Choroid plexus epithelial cell (primary cell): ENCODE measurements around the gene CRIP1.
A peak's percentile ranks its signal among the peaks of the same experiment; 100 is the strongest.

Experiments
- DNase-seq: peaks from one replicate; pipeline ENCODE4 v3.0.0-alpha.2; 2010; ENCODE audit warnings: low read depth
- H3K4me3 ChIP-seq: 2 replicates; pipeline ENCODE4 v1.5.1; 2011; ENCODE audit warnings: low read depth, mild to moderate bottlenecking, control low read depth, low read length, moderate library complexity
- CTCF ChIP-seq: conservative IDR thresholded peaks from 2 replicates; pipeline ENCODE4 v1.5.1; 2011; ENCODE audit warnings: low read depth, mild to moderate bottlenecking, control low read depth, inconsistent platforms, low read length, moderate library complexity

The CRIP1 gene

DNA sequence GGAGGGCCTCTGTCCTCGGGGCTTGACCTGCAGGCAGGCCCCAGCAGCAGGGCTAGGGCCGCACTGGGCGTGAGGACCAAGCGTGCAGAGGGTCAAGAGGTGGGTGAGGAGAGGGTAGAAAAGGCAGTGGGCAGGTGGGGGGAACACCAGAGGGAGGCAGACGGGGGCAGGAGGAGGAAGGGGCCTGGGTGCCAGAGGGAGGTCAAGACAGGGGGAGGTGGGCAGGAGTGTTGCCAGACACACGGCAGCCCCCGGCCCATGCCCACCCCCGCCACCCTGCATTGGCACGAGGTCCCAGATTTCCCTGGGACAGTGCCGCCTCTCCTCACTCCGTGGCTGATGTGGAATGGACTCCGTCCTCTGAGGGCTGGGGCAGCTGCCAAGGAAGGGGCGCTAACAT is 47.9 kb downstream of the CRIP1 start:
- no peak for DNase-seq
- no peak overlapping the region for H3K4me3 ChIP-seq
- TF ChIP-seq CTCF: no peak

DNA sequence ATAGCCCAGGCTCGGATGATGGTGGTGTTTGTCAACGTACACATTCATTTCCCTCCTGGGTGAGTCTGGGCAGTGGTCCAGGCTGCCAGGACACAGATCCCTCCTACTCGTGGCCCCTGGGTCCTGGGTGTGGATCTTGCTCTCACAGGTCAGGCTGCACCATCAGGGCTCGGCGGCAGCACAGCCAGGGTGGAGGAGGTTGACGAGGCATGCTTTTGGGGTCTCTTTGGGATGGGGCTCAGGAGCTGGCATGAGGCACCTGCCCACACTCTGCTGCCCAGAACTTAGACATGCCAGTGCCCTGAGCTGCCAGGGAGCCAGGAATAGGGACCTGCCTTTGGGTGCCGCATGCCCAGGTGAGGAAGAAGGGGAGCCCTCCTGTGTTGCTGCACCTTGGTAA is 49.4 kb downstream of the CRIP1 start:
- no peak overlapping the region for H3K4me3 ChIP-seq
- no peak for TF ChIP-seq CTCF
- no peak for DNase-seq

- DNase-seq: no peak
- no peak for TF ChIP-seq CTCF
- H3K4me3 ChIP-seq: no peak overlapping the region
These were observed 50.2 kb downstream of the CRIP1 start for GRCh38 chr14:105536691-105537579.

DNA sequence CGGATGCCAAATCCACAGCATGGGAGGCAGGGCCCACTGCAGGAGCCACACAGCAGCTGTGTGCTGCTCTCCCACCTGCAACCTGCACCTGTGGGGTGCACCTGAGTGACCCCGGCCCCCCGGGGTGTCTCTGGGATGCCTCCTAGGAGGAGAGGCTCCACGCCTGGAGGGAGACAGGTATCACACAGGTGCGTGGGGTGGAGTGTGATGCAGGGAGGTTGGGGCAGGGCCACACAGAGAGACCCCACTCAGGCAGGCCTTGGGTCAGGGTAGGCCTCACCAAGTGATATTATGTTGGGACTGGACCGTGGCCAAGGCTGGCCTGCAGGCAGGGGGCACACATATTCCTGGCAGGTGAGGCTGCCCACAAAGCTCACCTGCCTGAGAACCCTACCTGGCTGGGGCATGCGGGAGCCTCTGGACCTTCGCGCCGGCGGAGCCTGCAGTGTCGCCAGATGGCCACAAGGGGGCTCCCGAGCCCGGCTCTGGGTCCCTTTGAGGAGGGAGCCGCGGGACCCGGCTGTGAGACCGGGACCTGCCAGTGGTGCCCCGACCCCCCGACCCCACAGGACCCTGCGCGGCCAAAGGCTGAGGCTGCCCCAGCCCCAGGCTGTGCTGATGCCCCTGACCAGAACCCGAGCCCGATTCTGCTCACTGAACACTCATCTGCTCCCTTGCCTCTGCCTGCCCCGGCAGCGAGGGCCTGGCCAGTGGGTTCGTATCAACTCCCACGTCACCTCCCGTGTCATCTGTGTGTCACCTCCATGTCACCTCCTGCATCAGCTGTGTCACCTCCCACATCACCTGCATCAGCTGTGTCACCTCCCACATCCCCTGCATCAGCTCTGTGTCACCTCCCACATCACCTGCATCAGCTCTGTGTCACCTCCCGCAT is 51.1 kb downstream of the CRIP1 start:
- peak; percentile 18 for DNase-seq
- peak; percentile 82 for TF ChIP-seq CTCF
- H3K4me3 ChIP-seq: no peak overlapping the region
